Small intestine (tissue), 7 donors: Measurements from ENCODE around the gene UGT1A5. TPM values are rescaled to one million over a fixed set of nuclear protein-coding genes. Genes with fewer than 3 reads are reported as not detected.

Source experiments
- DNase-seq, 2 donors: peaks; one replicate each; pipeline versions ENCODE4 v3.0.0 to v3.0.0-alpha.2; 2013
- FAIRE-seq: peaks from 2 replicates; lab custom pipeline; 2012; peaks lifted over from hg19 to GRCh38; lab: Jason Lieb, UNC
- H3K27ac ChIP-seq, 3 donors: one replicate each; pipeline ENCODE4 v1.5.1; 2013; ENCODE audit warnings: low read length in 2 of 3, mild to moderate bottlenecking in 2 of 3, control low read depth in 1 of 3, inconsistent platforms in 1 of 3, low read depth in 1 of 3, moderate library complexity in 1 of 3
- H3K27me3 ChIP-seq, 3 donors: one replicate each; pipeline ENCODE4 v1.6.1; 2013; ENCODE audit warnings: low read length in 3 of 3, inconsistent platforms in 1 of 3; ENCODE audit not compliant: control insufficient read depth in 3 of 3, insufficient read depth in 3 of 3
- H3K36me3 ChIP-seq, 3 donors: one replicate each; pipeline ENCODE4 v1.6.1; 2013; ENCODE audit warnings: low read length in 3 of 3, inconsistent platforms in 1 of 3, low read depth in 1 of 3, mild to moderate bottlenecking in 1 of 3, moderate library complexity in 1 of 3; ENCODE audit not compliant: control insufficient read depth in 3 of 3, insufficient read depth in 2 of 3
- H3K4me1 ChIP-seq, 3 donors: one replicate each; pipeline ENCODE4 v1.6.1; 2013; ENCODE audit warnings: low read length in 2 of 3, inconsistent platforms in 1 of 3, low read depth in 1 of 3, mild to moderate bottlenecking in 1 of 3, moderate library complexity in 1 of 3; ENCODE audit not compliant: control insufficient read depth in 3 of 3, insufficient read depth in 2 of 3
- H3K4me3 ChIP-seq, 3 donors: one replicate each; pipeline ENCODE4 v1.5.1; 2013; ENCODE audit warnings: low read length in 3 of 3, control low read depth in 1 of 3, inconsistent platforms in 1 of 3, low read depth in 1 of 3, mild to moderate bottlenecking in 1 of 3, moderate library complexity in 1 of 3
- H3K9me3 ChIP-seq, 2 donors: one replicate each; pipeline ENCODE4 v1.6.1; 2013; ENCODE audit warnings: low read depth in 1 of 2, low read length in 1 of 2; ENCODE audit not compliant: control insufficient read depth in 2 of 2, insufficient read depth in 1 of 2
- WGBS, 3 donors: extraction: QIAGEN DNeasy Blood & Tissue Kit; methylation state at CpG; one replicate each; pipeline ENCODE4 v1.1.7; 2013; 5-methylcytosine and 5-hydroxymethylcytosine counted together
- polyA plus RNA-seq, 4 donors: library from polyadenylated mRNA; stranded (reverse) in 3 of 4; unstranded in 1 of 4; fragments of 200-250 nt in 3 of 4; fragments of 120-200 nt in 1 of 4; gene quantifications; one replicate each; pipeline versions ENCODE4 v1.2.1 to v1.2.3, GENCODE V29; 2013
- donor health status: healthy with polysubstance abuse.
- donor health status: control.
- donor health status: control.
- donor health status: Bipolar disorder and iron deficiency.
- donor health status: healthy.

Gene UGT1A5
- polyA plus RNA-seq, 4 donors: 0.15 to 15.4 (median 0.48) TPM; not detected in 1

- H3K4me3 ChIP-seq: no peak overlapping the region
- H3K36me3 ChIP-seq: no peaks in the 10 kb centered on the region
- 77 to 82% (median 81%) methylated on average over 10 of the region's 10 CpGs for WGBS, 3 donors
- FAIRE-seq (no peak), DNase-seq (no peak)
- peaks cover 0 to 2% (median 0%) of the 10 kb centered on the region in 3 donors for H3K27me3 ChIP-seq
- H3K27ac ChIP-seq: no peak overlapping the region
- H3K9me3 ChIP-seq: no peaks in the 10 kb centered on the region
- no peaks in the 10 kb centered on the region for H3K4me1 ChIP-seq
Observed at GRCh38 chr2:233807966-233808935, 95.5 kb downstream of the UGT1A5 start.

GRCh38 chr2:233810385-233810784 lies 97.7 kb downstream of the UGT1A5 start:
- Histone ChIP-seq H3K36me3 (no peaks in the 10 kb centered on the region), H3K27me3 (peaks cover 0 to 2% (median 0%) of the 10 kb centered on the region in 3 donors), H3K9me3 (no peaks in the 10 kb centered on the region), H3K4me3 (no peak overlapping the region), H3K4me1 (no peaks in the 10 kb centered on the region), H3K27ac (no peak overlapping the region)
- DNase-seq (no peak), FAIRE-seq (no peak)
- 88 to 97% (median 91%) methylated on average over 6 of the region's 6 CpGs for WGBS, 3 donors

- WGBS, 3 donors: 66 to 81% (median 71%) methylated on average over 4 of the region's 4 CpGs
- Histone ChIP-seq H3K9me3 (no peaks in the 10 kb centered on the region), H3K27me3 (peaks cover 0 to 2% (median 0%) of the 10 kb centered on the region in 3 donors), H3K27ac (no peak overlapping the region), H3K36me3 (no peaks in the 10 kb centered on the region), H3K4me1 (no peaks in the 10 kb centered on the region), H3K4me3 (no peak overlapping the region)
- FAIRE-seq (no peak), DNase-seq (no peak)
Observed at GRCh38 chr2:233811087-233811486, 98.4 kb downstream of the UGT1A5 start.

GRCh38 chr2:233811732-233812131 lies 99.0 kb downstream of the UGT1A5 start:
- H3K4me1 ChIP-seq: peaks cover 0 to 5% (median 0%) of the 10 kb centered on the region in 3 donors
- peaks cover 0 to 2% of the 10 kb centered on the region in 2 donors for H3K9me3 ChIP-seq
- no peak for DNase-seq
- H3K4me3 ChIP-seq: no peak overlapping the region
- H3K36me3 ChIP-seq: no peaks in the 10 kb centered on the region
- no peak for FAIRE-seq
- no peak overlapping the region for H3K27ac ChIP-seq
- 89 to 98% (median 90%) methylated on average over 8 of the region's 8 CpGs for WGBS, 3 donors
- peaks cover 0 to 2% (median 0%) of the 10 kb centered on the region in 3 donors for H3K27me3 ChIP-seq

GRCh38 chr2:233813236-233814055 lies 100.7 kb downstream of the UGT1A5 start:
- FAIRE-seq: no peak
- H3K9me3 ChIP-seq: peaks cover 0 to 2% of the 10 kb centered on the region in 2 donors
- WGBS, 3 donors: 89 to 92% (median 92%) methylated on average over 3 of the region's 3 CpGs
- H3K27ac ChIP-seq: no peak overlapping the region
- DNase-seq: no peak
- peaks cover 0 to 20% (median 0%) of the 10 kb centered on the region in 3 donors for H3K4me1 ChIP-seq
- H3K36me3 ChIP-seq: no peaks in the 10 kb centered on the region
- H3K27me3 ChIP-seq: no peaks in the 10 kb centered on the region
- H3K4me3 ChIP-seq: no peak overlapping the region

GRCh38 chr2:233814056-233814835 lies 101.5 kb downstream of the UGT1A5 start:
- no peak for DNase-seq
- Histone ChIP-seq H3K27ac (no peak overlapping the region), H3K4me1 (peaks cover 0 to 23% (median 0%) of the 10 kb centered on the region in 3 donors), H3K4me3 (no peak overlapping the region), H3K36me3 (no peaks in the 10 kb centered on the region), H3K27me3 (no peaks in the 10 kb centered on the region), H3K9me3 (peaks cover 0 to 2% of the 10 kb centered on the region in 2 donors)
- 83 to 100% (median 91%) methylated on average over 2 of the region's 2 CpGs for WGBS, 3 donors
- FAIRE-seq: no peak

GRCh38 chr2:233815861-233816260 lies 103.2 kb downstream of the UGT1A5 start:
- peaks cover 0 to 23% (median 0%) of the 10 kb centered on the region in 3 donors for H3K4me1 ChIP-seq
- peaks cover 0 to 2% of the 10 kb centered on the region in 2 donors for H3K9me3 ChIP-seq
- 80 to 96% (median 90%) methylated on average over 6 of the region's 6 CpGs for WGBS, 3 donors
- H3K27ac ChIP-seq: no peak overlapping the region
- no peak for DNase-seq
- no peaks in the 10 kb centered on the region for H3K36me3 ChIP-seq
- FAIRE-seq: no peak
- H3K4me3 ChIP-seq: no peak overlapping the region
- no peaks in the 10 kb centered on the region for H3K27me3 ChIP-seq
